Activated CD8-positive, alpha-beta memory T cell treated with anti-CD3 and anti-CD28 coated beads, Interleukin-2, amount 10 ng/mL, durations not matched to agents 7 days and 5 days (primary cell): ENCODE results near the gene FNDC3A. TPM values are rescaled to one million over a fixed set of nuclear protein-coding genes. Genes with fewer than 3 reads are reported as not detected.

Experiments
- ATAC-seq: fragments of 150-1000 bp; cut with Tn5 transposase; one replicate; pipeline ENCODE4 v1.10.0; 2021; ENCODE audit warnings: moderate library complexity
- CTCF ChIA-PET: fragments of 350-600 bp; sonication (Branson Sonifier 250); formaldehyde crosslinking; loops from one replicate; lab custom pipeline; 2021; ENCODE audit warnings: antibody characterized with exemption; lab: Charles Lee
- DNase-seq: peaks from one replicate; pipeline ENCODE4 v3.0.0-alpha.2; 2020
- H3K27ac Mint-ChIP-seq: one replicate; pipeline ENCODE4 v1.8.0; 2021; ENCODE audit warnings: mild to moderate bottlenecking, mixed read lengths
- H3K27me3 Mint-ChIP-seq: one replicate; pipeline ENCODE4 v1.8.0; 2021; ENCODE audit warnings: mixed read lengths
- H3K36me3 Mint-ChIP-seq: one replicate; pipeline ENCODE4 v1.8.0; 2021; ENCODE audit warnings: mild to moderate bottlenecking, mixed read lengths
- H3K4me1 Mint-ChIP-seq: one replicate; pipeline ENCODE4 v1.8.0; 2021; ENCODE audit warnings: mixed read lengths
- H3K4me3 Mint-ChIP-seq: one replicate; pipeline ENCODE4 v1.8.0; 2021; ENCODE audit warnings: mild to moderate bottlenecking, moderate library complexity, mixed read lengths
- H3K9me3 Mint-ChIP-seq: one replicate; pipeline ENCODE4 v1.8.0; 2022; ENCODE audit warnings: low read depth, mixed read lengths
- total RNA-seq, 2 experiments: library from RNA; stranded (reverse); gene quantifications; one replicate each; pipeline ENCODE4 v1.2.3, GENCODE V29; 2021

The FNDC3A gene
- total RNA-seq, 2 experiments from 2014 or later: 22.3 to 28.7 TPM

GRCh38 chr13:49029570-49029969, 53.9 kb downstream of the FNDC3A start:
- Mint-ChIP-seq H3K4me3 (no peak overlapping the region), H3K36me3 (peaks cover 45% of the 10 kb centered on the region), H3K27me3 (no peaks in the 10 kb centered on the region), H3K4me1 (peaks cover 6% of the 10 kb centered on the region), H3K27ac (no peak overlapping the region), H3K9me3 (peaks cover 16% of the 10 kb centered on the region)
- CTCF ChIA-PET: no interaction called here
- DNase-seq (no peak), ATAC-seq (no peak)

GRCh38 chr13:49030213-49030612, 54.5 kb downstream of the FNDC3A start:
- no peaks in the 10 kb centered on the region for H3K27me3 Mint-ChIP-seq

GRCh38 chr13:49040872-49041271, 65.2 kb downstream of the FNDC3A start:
- ATAC-seq (no peak), DNase-seq (no peak)
- Mint-ChIP-seq H3K27me3 (no peaks in the 10 kb centered on the region), H3K36me3 (peaks cover 38% of the 10 kb centered on the region), H3K27ac (no peak overlapping the region), H3K4me1 (peaks cover 5% of the 10 kb centered on the region), H3K9me3 (no peaks in the 10 kb centered on the region), H3K4me3 (no peak overlapping the region)
- CTCF ChIA-PET: no interaction called here

More at GRCh38 chr13:49030213-49030612, 54.5 kb downstream of the FNDC3A start:
- peaks cover 43% of the 10 kb centered on the region for H3K36me3 Mint-ChIP-seq
- CTCF ChIA-PET: no interaction called here
- no peak for DNase-seq
- no peak overlapping the region for H3K27ac Mint-ChIP-seq
- peaks cover 6% of the 10 kb centered on the region for H3K4me1 Mint-ChIP-seq
- no peak overlapping the region for H3K4me3 Mint-ChIP-seq
- ATAC-seq: no peak
- peaks cover 16% of the 10 kb centered on the region for H3K9me3 Mint-ChIP-seq

- CTCF ChIA-PET: no interaction called here
- Mint-ChIP-seq H3K27ac (no peak overlapping the region), H3K4me3 (no peak overlapping the region), H3K9me3 (no peaks in the 10 kb centered on the region), H3K36me3 (peaks cover 46% of the 10 kb centered on the region), H3K27me3 (no peaks in the 10 kb centered on the region), H3K4me1 (peaks cover 5% of the 10 kb centered on the region)
- DNase-seq: no peak
- no peak for ATAC-seq
Measured at GRCh38 chr13:49042476-49042875, 66.8 kb downstream of the FNDC3A start.

GRCh38 chr13:49044008-49044407, 68.3 kb downstream of the FNDC3A start:
- no peaks in the 10 kb centered on the region for H3K27me3 Mint-ChIP-seq
- H3K36me3 Mint-ChIP-seq: peaks cover 46% of the 10 kb centered on the region
- H3K27ac Mint-ChIP-seq: no peak overlapping the region
- CTCF ChIA-PET: no interaction called here
- H3K9me3 Mint-ChIP-seq: peaks cover 4% of the 10 kb centered on the region
- H3K4me3 Mint-ChIP-seq: no peak overlapping the region
- DNase-seq: no peak
- ATAC-seq: no peak
- H3K4me1 Mint-ChIP-seq: peaks cover 12% of the 10 kb centered on the region

GRCh38 chr13:49044836-49045235, 69.1 kb downstream of the FNDC3A start:
- DNase-seq (no peak), ATAC-seq (peak; percentile 20)
- Mint-ChIP-seq H3K9me3 (peaks cover 4% of the 10 kb centered on the region), H3K36me3 (peaks cover 39% of the 10 kb centered on the region), H3K4me1 (peaks cover 17% of the 10 kb centered on the region), H3K27ac (no peak overlapping the region), H3K4me3 (no peak overlapping the region), H3K27me3 (no peaks in the 10 kb centered on the region)
- CTCF ChIA-PET: no interaction called here

- Mint-ChIP-seq H3K36me3 (peaks cover 45% of the 10 kb centered on the region), H3K27me3 (no peaks in the 10 kb centered on the region), H3K27ac (no peak overlapping the region), H3K4me1 (peaks cover 17% of the 10 kb centered on the region), H3K4me3 (no peak overlapping the region), H3K9me3 (peaks cover 4% of the 10 kb centered on the region)
- DNase-seq: no peak
- no peak for ATAC-seq
- CTCF ChIA-PET: no interaction called here
Measured at GRCh38 chr13:49046002-49046401, 70.3 kb downstream of the FNDC3A start.

GRCh38 chr13:49046519-49046918, 70.8 kb downstream of the FNDC3A start:
- no peak for DNase-seq
- Mint-ChIP-seq H3K4me3 (no peak overlapping the region), H3K27ac (no peak overlapping the region), H3K27me3 (no peaks in the 10 kb centered on the region), H3K4me1 (peaks cover 17% of the 10 kb centered on the region), H3K9me3 (peaks cover 6% of the 10 kb centered on the region), H3K36me3 (peaks cover 43% of the 10 kb centered on the region)
- CTCF ChIA-PET: no interaction called here
- ATAC-seq: no peak

GRCh38 chr13:49052813-49053212, 77.1 kb downstream of the FNDC3A start:
- H3K27ac Mint-ChIP-seq: no peak overlapping the region
- CTCF ChIA-PET: no interaction called here
- ATAC-seq: no peak

GRCh38 chr13:49053215-49053614, 77.5 kb downstream of the FNDC3A start:
- ATAC-seq: no peak
- Mint-ChIP-seq H3K9me3 (peaks cover 6% of the 10 kb centered on the region), H3K27me3 (no peaks in the 10 kb centered on the region), H3K4me1 (peaks cover 12% of the 10 kb centered on the region), H3K27ac (no peak overlapping the region), H3K4me3 (no peak overlapping the region), H3K36me3 (peaks cover 33% of the 10 kb centered on the region)
- CTCF ChIA-PET: no interaction called here
- no peak for DNase-seq

More at GRCh38 chr13:49052813-49053212, 77.1 kb downstream of the FNDC3A start:
- no peaks in the 10 kb centered on the region for H3K27me3 Mint-ChIP-seq
- no peak overlapping the region for H3K4me3 Mint-ChIP-seq
- peaks cover 29% of the 10 kb centered on the region for H3K36me3 Mint-ChIP-seq
- peaks cover 6% of the 10 kb centered on the region for H3K9me3 Mint-ChIP-seq
- DNase-seq: no peak
- H3K4me1 Mint-ChIP-seq: peaks cover 12% of the 10 kb centered on the region

GRCh38 chr13:49053906-49054305, 78.2 kb downstream of the FNDC3A start:
- peaks cover 35% of the 10 kb centered on the region for H3K36me3 Mint-ChIP-seq
- ATAC-seq: no peak
- H3K4me3 Mint-ChIP-seq: no peak overlapping the region
- H3K9me3 Mint-ChIP-seq: peaks cover 2% of the 10 kb centered on the region
- H3K27me3 Mint-ChIP-seq: no peaks in the 10 kb centered on the region
- CTCF ChIA-PET: no interaction called here
- peaks cover 5% of the 10 kb centered on the region for H3K4me1 Mint-ChIP-seq
- H3K27ac Mint-ChIP-seq: no peak overlapping the region
- no peak for DNase-seq

GRCh38 chr13:49055021-49055420, 79.3 kb downstream of the FNDC3A start:
- no peak overlapping the region for H3K4me3 Mint-ChIP-seq
- H3K27ac Mint-ChIP-seq: no peak overlapping the region
- no peaks in the 10 kb centered on the region for H3K27me3 Mint-ChIP-seq
- peaks cover 2% of the 10 kb centered on the region for H3K9me3 Mint-ChIP-seq
- CTCF ChIA-PET: no interaction called here
- H3K4me1 Mint-ChIP-seq: no peaks in the 10 kb centered on the region
- ATAC-seq (no peak), DNase-seq (no peak)
- peaks cover 37% of the 10 kb centered on the region for H3K36me3 Mint-ChIP-seq

GRCh38 chr13:49057176-49057575, 81.5 kb downstream of the FNDC3A start:
- peaks cover 4% of the 10 kb centered on the region for H3K4me1 Mint-ChIP-seq
- H3K4me3 Mint-ChIP-seq: no peak overlapping the region
- H3K27me3 Mint-ChIP-seq: no peaks in the 10 kb centered on the region
- ATAC-seq (no peak), DNase-seq (no peak)
- CTCF ChIA-PET: no interaction called here
- H3K27ac Mint-ChIP-seq: no peak overlapping the region
- peaks cover 31% of the 10 kb centered on the region for H3K36me3 Mint-ChIP-seq
- H3K9me3 Mint-ChIP-seq: no peaks in the 10 kb centered on the region

GRCh38 chr13:49058761-49059160, 83.0 kb downstream of the FNDC3A start:
- Mint-ChIP-seq H3K4me3 (no peak overlapping the region), H3K9me3 (no peaks in the 10 kb centered on the region), H3K27ac (no peak overlapping the region), H3K36me3 (peaks cover 32% of the 10 kb centered on the region), H3K27me3 (no peaks in the 10 kb centered on the region), H3K4me1 (peaks cover 8% of the 10 kb centered on the region)
- ATAC-seq: no peak
- CTCF ChIA-PET: no interaction called here
- DNase-seq: no peak
